Panc1 (cell line): ENCODE data around the gene ITGA8.

Source experiments
- POLR2AphosphoS5 ChIP-seq: IDR thresholded peaks from 2 replicates; pipeline ENCODE4 v1.6.1; 2012; ENCODE audit warnings: mild to moderate bottlenecking, low read depth, low read length, moderate library complexity
- SIN3A ChIP-seq: IDR thresholded peaks from 2 replicates; pipeline ENCODE4 v1.6.1; 2012; ENCODE audit warnings: low read depth, mild to moderate bottlenecking, low read length, moderate library complexity, borderline replicate concordance; ENCODE audit not compliant: insufficient read depth
- TCF7L2 ChIP-seq: IDR thresholded peaks from 2 replicates; pipeline ENCODE4 v1.6.1; 2011; ENCODE audit warnings: mild to moderate bottlenecking, low read depth, low read length, inconsistent platforms
- TF ChIP-seq, protein P1 (sequence below): fragments of 450-650 bp; IDR thresholded peaks from 2 replicates; pipeline ENCODE4 v1.5.1; 2017; ENCODE audit warnings: mild to moderate bottlenecking
- TF ChIP-seq, protein P2 (sequence below), 2 experiments: IDR thresholded peaks; 2 replicates each; pipeline ENCODE4 v1.6.1; 2011 to 2012; ENCODE audit warnings: low read depth in 2 of 2, control low read depth in 1 of 2, low read length in 1 of 2, mild to moderate bottlenecking in 1 of 2, moderate library complexity in 1 of 2; ENCODE audit not compliant: insufficient read depth in 1 of 2

GRCh38 chr10:15579605-15580004, 140.1 kb downstream of the ITGA8 start:
- TF ChIP-seq, protein P1, sequence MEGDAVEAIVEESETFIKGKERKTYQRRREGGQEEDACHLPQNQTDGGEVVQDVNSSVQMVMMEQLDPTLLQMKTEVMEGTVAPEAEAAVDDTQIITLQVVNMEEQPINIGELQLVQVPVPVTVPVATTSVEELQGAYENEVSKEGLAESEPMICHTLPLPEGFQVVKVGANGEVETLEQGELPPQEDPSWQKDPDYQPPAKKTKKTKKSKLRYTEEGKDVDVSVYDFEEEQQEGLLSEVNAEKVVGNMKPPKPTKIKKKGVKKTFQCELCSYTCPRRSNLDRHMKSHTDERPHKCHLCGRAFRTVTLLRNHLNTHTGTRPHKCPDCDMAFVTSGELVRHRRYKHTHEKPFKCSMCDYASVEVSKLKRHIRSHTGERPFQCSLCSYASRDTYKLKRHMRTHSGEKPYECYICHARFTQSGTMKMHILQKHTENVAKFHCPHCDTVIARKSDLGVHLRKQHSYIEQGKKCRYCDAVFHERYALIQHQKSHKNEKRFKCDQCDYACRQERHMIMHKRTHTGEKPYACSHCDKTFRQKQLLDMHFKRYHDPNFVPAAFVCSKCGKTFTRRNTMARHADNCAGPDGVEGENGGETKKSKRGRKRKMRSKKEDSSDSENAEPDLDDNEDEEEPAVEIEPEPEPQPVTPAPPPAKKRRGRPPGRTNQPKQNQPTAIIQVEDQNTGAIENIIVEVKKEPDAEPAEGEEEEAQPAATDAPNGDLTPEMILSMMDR, result no peak
- TF ChIP-seq, protein P2, sequence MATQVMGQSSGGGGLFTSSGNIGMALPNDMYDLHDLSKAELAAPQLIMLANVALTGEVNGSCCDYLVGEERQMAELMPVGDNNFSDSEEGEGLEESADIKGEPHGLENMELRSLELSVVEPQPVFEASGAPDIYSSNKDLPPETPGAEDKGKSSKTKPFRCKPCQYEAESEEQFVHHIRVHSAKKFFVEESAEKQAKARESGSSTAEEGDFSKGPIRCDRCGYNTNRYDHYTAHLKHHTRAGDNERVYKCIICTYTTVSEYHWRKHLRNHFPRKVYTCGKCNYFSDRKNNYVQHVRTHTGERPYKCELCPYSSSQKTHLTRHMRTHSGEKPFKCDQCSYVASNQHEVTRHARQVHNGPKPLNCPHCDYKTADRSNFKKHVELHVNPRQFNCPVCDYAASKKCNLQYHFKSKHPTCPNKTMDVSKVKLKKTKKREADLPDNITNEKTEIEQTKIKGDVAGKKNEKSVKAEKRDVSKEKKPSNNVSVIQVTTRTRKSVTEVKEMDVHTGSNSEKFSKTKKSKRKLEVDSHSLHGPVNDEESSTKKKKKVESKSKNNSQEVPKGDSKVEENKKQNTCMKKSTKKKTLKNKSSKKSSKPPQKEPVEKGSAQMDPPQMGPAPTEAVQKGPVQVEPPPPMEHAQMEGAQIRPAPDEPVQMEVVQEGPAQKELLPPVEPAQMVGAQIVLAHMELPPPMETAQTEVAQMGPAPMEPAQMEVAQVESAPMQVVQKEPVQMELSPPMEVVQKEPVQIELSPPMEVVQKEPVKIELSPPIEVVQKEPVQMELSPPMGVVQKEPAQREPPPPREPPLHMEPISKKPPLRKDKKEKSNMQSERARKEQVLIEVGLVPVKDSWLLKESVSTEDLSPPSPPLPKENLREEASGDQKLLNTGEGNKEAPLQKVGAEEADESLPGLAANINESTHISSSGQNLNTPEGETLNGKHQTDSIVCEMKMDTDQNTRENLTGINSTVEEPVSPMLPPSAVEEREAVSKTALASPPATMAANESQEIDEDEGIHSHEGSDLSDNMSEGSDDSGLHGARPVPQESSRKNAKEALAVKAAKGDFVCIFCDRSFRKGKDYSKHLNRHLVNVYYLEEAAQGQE (IDR thresholded peaks at IDR 0.05; ENCODE audit: insufficient read depth in 1 of 2, low read depth in 2 of 2, low read length in 1 of 2), result no peak
- TF ChIP-seq SIN3A (no peak), POLR2AphosphoS5 (no peak), TCF7L2 (no peak)
